Prostate gland (tissue), 2 donors: ENCODE measurements around the gene PDZRN3. TPM values are rescaled to one million over a fixed set of nuclear protein-coding genes. Genes with fewer than 3 reads are reported as not detected.

Experiments
- DNase-seq: peaks from one replicate; pipeline ENCODE4 v3.0.0-alpha.2; 2019; ENCODE audit warnings: low spot score
- H3K27ac ChIP-seq, 2 donors: fragments of 200-600 bp; sonication (generic); 2 replicates each; pipeline ENCODE4 v1.5.1; 2017 to 2019
- H3K27me3 ChIP-seq: fragments of 200-600 bp; sonication (generic); replicated peaks from 2 replicates; pipeline ENCODE4 v1.5.1; 2019; ENCODE audit not compliant: insufficient read depth
- H3K36me3 ChIP-seq, 2 donors: fragments of 200-600 bp; sonication (generic); 1 replicate in 1 of 2; 2 replicates in 1 of 2; pipeline versions ENCODE4 v1.5.1 to v1.8.1; 2017 to 2019
- H3K4me1 ChIP-seq: fragments of 200-600 bp; sonication (generic); replicated peaks from 2 replicates; pipeline ENCODE4 v1.5.1; 2019
- H3K4me3 ChIP-seq, 2 donors: fragments of 200-600 bp; sonication (generic); 2 replicates each; pipeline ENCODE4 v1.5.1; 2017 to 2019
- H3K9me3 ChIP-seq: fragments of 200-600 bp; sonication (generic); 2 replicates; pipeline ENCODE4 v1.5.1; 2017
- POLR2A ChIP-seq: fragments of 450-650 bp; IDR thresholded peaks from one replicate; pipeline ENCODE4 v1.6.1; 2016; ENCODE audit warnings: antibody characterized with exemption, mild to moderate bottlenecking
- POLR2AphosphoS5 ChIP-seq: sonication (generic); formaldehyde crosslinking; IDR thresholded peaks from one replicate; pipeline ENCODE4 v1.6.1; 2017; ENCODE audit warnings: antibody characterized with exemption
- WGBS: methylation state at CpG from one replicate; pipeline ENCODE4 v1.1.5; 2018; 5-methylcytosine and 5-hydroxymethylcytosine counted together
- intact Hi-C: fragments of 100-400 bp; cut with DNase I; formaldehyde crosslinking; loops from one replicate; pipeline ENCODE4 v1.14.2; 2022
- total RNA-seq, 2 donors: library from RNA; depleted of rRNA; stranded (reverse); fragments of >200 nt; gene quantifications; one replicate each; pipeline ENCODE4 v1.1.0, GENCODE V29; 2016
- TF ChIP-seq, protein P1 (sequence below), 4 experiments: fragments of 200-600 bp in 2 of 4; fragments of 450-650 bp in 2 of 4; sonication (generic) in 2 of 4; IDR thresholded peaks; 1 replicate in 3 of 4; 2 replicates in 1 of 4; pipeline ENCODE4 v1.5.1; 2016 to 2019; ENCODE audit warnings: antibody characterized with exemption in 4 of 4, mild to moderate bottlenecking in 2 of 4, moderate library complexity in 2 of 4

PDZRN3 gene
- total RNA-seq, 2 donors from 2014 or later = 80.9 to 143 TPM

DNA sequence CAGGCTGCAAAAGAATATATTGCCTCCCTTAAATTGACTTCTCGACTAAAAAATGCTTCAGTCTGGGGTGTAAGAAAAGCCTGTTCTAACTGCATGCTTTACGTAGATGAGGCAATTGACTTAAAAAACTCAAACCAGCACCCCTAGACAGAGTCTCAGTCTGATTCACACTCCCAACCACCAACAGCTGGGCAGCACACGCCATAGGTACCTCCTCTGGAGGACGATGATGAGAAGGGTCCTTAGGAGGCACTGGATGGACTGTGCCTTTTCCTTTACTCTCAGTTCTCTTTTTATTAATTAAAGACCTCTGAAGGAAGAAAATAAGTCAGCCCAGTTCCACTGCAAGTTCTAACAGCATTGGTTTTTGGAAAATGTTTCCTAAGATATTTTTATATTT lies 175.0 kb downstream of the PDZRN3 start:
- peaks cover 9% of the 10 kb centered on the region for H3K4me1 ChIP-seq
- H3K27me3 ChIP-seq = no peaks in the 10 kb centered on the region
- no peak for DNase-seq
- no peak overlapping the region for H3K4me3 ChIP-seq
- no peaks in the 10 kb centered on the region for H3K36me3 ChIP-seq
- WGBS = 74% methylated on average over 4 of the region's 4 CpGs
- TF ChIP-seq, protein P1, sequence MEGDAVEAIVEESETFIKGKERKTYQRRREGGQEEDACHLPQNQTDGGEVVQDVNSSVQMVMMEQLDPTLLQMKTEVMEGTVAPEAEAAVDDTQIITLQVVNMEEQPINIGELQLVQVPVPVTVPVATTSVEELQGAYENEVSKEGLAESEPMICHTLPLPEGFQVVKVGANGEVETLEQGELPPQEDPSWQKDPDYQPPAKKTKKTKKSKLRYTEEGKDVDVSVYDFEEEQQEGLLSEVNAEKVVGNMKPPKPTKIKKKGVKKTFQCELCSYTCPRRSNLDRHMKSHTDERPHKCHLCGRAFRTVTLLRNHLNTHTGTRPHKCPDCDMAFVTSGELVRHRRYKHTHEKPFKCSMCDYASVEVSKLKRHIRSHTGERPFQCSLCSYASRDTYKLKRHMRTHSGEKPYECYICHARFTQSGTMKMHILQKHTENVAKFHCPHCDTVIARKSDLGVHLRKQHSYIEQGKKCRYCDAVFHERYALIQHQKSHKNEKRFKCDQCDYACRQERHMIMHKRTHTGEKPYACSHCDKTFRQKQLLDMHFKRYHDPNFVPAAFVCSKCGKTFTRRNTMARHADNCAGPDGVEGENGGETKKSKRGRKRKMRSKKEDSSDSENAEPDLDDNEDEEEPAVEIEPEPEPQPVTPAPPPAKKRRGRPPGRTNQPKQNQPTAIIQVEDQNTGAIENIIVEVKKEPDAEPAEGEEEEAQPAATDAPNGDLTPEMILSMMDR (IDR thresholded peaks at IDR 0.05) = no peak
- TF ChIP-seq POLR2AphosphoS5 (no peak), POLR2A (no peak)
- intact Hi-C loops = loop anchor here (5.0 kb wide), 1 partner anchor 48 kb away; no protein-coding TSS in a partner anchor
- H3K27ac ChIP-seq = no peak overlapping the region
- no peaks in the 10 kb centered on the region for H3K9me3 ChIP-seq

DNA sequence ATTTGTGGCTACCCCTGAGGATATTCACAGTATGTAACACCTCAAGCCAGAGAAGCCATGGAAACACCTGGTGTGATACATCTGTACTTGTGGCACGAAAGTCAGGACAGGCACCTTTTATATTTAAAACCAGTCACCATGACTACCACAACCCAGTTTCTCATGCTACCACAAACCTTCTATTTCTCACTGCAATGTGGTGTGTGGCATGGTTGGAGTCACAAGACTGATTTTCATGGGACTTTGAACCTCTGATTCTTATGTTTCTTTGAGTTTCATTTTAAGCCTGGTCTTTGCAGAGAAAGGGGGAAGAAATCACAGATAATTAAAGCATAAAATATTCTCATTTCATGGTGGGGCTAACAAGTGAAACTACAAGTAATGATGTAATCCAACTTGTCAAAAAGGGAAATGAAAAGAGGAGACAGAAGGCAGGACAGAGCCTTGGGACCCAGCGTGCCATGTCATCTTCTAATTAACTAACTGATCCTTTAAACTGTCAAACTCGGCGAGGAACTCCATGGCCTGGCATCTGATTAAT lies 175.9 kb downstream of the PDZRN3 start:
- Histone ChIP-seq H3K4me3 (no peak overlapping the region), H3K27me3 (no peaks in the 10 kb centered on the region), H3K9me3 (no peaks in the 10 kb centered on the region), H3K4me1 (peaks cover 9% of the 10 kb centered on the region), H3K27ac (no peak overlapping the region), H3K36me3 (no peaks in the 10 kb centered on the region)
- TF ChIP-seq POLR2AphosphoS5 (no peak), POLR2A (no peak)
- TF ChIP-seq, protein P1 (IDR thresholded peaks at IDR 0.05) = no peak
- intact Hi-C loops = no loop called here
- DNase-seq = no peak
- WGBS = 65% methylated on average over 4 of the region's 4 CpGs

DNA sequence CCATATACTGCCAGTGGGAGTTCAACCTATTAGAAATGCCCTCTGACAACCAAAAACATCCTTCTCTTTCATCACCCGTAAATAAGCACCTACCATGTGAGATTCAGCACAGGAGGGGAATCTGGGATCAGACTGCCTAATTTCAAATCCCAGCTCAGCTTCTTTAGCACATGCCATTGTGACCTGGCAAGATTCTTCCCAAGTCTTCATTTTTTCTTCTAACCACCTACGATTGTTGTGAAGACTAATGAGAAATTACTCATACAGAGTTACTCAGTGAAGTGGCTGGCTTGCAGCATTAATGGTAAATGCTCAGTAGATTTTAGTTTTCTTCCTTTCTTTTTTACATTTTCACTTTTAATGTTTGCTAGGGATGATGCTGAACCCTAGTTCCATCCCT lies 176.7 kb downstream of the PDZRN3 start:
- intact Hi-C loops = no loop called here
- DNase-seq = no peak

DNA sequence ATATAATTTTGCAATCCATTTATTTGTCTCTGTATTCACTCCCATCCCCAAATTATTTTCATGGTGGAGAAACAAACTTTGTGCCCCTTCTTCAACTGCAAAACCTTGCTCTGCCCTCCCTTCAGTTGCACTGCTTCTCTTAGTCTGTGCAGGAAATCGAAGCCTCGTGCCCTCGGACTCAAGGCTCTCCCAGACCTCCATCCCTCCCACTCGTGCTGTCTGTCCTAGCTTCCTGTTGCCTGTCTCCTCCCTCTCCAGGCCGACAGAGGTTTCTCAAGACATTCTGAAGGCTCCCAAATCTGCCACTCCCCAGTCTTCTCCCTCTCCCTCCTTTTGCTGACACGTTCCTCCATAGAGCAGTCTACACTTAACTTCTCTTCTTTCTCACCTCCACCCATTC lies 177.6 kb downstream of the PDZRN3 start:
- Histone ChIP-seq H3K9me3 (no peaks in the 10 kb centered on the region), H3K4me1 (peaks cover 7% of the 10 kb centered on the region), H3K27ac (no peak overlapping the region), H3K36me3 (no peaks in the 10 kb centered on the region), H3K27me3 (no peaks in the 10 kb centered on the region), H3K4me3 (no peak overlapping the region)
- intact Hi-C loops = no loop called here
- TF ChIP-seq POLR2A (no peak), POLR2AphosphoS5 (no peak)
- TF ChIP-seq, protein P1 (IDR thresholded peaks at IDR 0.05) = no peak
- WGBS = 62% methylated on average over 6 of the region's 6 CpGs
- no peak for DNase-seq

More for the DNA sequence above, 176.7 kb downstream of the PDZRN3 start:
- 86% methylated on average over 2 of the region's 2 CpGs for WGBS
- no peaks in the 10 kb centered on the region for H3K27me3 ChIP-seq
- no peaks in the 10 kb centered on the region for H3K36me3 ChIP-seq
- H3K4me3 ChIP-seq = no peak overlapping the region
- no peaks in the 10 kb centered on the region for H3K9me3 ChIP-seq
- H3K27ac ChIP-seq = no peak overlapping the region
- peaks cover 9% of the 10 kb centered on the region for H3K4me1 ChIP-seq
- TF ChIP-seq POLR2AphosphoS5 (no peak), POLR2A (no peak)
- TF ChIP-seq, protein P1 (IDR thresholded peaks at IDR 0.05) = no peak

DNA sequence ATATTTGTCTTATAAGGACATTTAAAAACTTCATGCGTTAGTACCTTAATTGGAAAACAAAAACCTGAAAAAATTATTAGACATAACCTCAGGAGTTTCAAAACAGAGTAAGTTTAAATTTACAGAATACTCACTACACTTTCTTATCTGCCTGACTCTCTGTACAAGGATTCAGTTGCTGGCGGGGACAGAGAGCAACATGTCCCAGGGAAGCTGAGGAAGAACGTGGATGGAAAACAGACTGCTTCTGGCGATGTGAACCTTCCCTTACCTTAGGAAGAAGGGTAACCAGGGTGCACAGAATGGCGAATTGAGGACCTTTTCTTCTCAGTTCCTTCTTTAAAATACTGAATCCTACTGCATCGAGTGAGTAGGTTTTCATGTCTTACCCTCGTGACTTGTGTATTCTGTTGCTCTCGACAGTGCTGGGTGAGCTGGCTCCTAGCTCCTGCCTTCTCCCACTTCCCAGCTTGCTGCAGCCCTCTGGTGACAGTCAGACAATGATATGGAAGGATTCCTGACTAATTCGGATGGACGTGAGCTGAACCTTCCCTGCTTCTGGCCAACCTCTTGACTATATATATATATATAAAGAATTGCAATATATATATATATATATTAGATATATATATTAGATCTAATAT lies 178.2 kb downstream of the PDZRN3 start:
- H3K27ac ChIP-seq = no peak overlapping the region
- 73% methylated on average over 10 of the region's 10 CpGs for WGBS
- H3K36me3 ChIP-seq = no peaks in the 10 kb centered on the region
- no peak overlapping the region for H3K4me3 ChIP-seq
- intact Hi-C loops = no loop called here
- H3K9me3 ChIP-seq = no peaks in the 10 kb centered on the region
- peaks cover 3% of the 10 kb centered on the region for H3K4me1 ChIP-seq
- no peaks in the 10 kb centered on the region for H3K27me3 ChIP-seq
- DNase-seq = no peak
- TF ChIP-seq, protein P1 (IDR thresholded peaks at IDR 0.05) = no peak
- TF ChIP-seq POLR2A (no peak), POLR2AphosphoS5 (no peak)
